Stimulated activated CD8-positive, alpha-beta memory T cell treated with anti-CD3 and anti-CD28 coated beads, Interleukin-7, amount 100 ng/mL, for 1 hour (primary cell): Measurements from ENCODE around the gene GNG14.
"Not testable (repeated sequence)": the region's sequence is repeated elsewhere in the genome, so short reads cannot be mapped to it uniquely, and the experiment has no call there.

ENCODE experiments used
- DNase-seq, 2 donors: peaks; one replicate each; pipeline ENCODE4 v3.0.0-alpha.2; 2020; ENCODE audit warnings: low read depth in 2 of 2

Gene GNG14

GRCh38 chr19:12723641-12724426 is 36.0 kb downstream of the GNG14 start, which contains the start of gene TNPO2:
Gene TNPO2 (minus strand): TSS chr19:12723932. CDS start chr19:12720977, 2,955 bp downstream.
- DNase-seq = peak in 1 of 2 donors; percentile 41

GRCh38 chr19:12725612-12726011 is 37.8 kb downstream of the GNG14 start:
- DNase-seq = not testable (repeated sequence)

GRCh38 chr19:12726988-12727316 is 39.2 kb downstream of the GNG14 start:
- no peak for DNase-seq

GRCh38 chr19:12727745-12728433 is 40.1 kb downstream of the GNG14 start:
- no peak for DNase-seq

GRCh38 chr19:12730064-12730463 is 42.3 kb downstream of the GNG14 start:
- DNase-seq = no peak

GRCh38 chr19:12731337-12731736 is 43.5 kb downstream of the GNG14 start:
- DNase-seq = no peak

- no peak for DNase-seq
Observed at GRCh38 chr19:12733369-12734214, 45.8 kb downstream of the GNG14 start.

- DNase-seq = peak; percentile 50 to 62
Observed at GRCh38 chr19:12736995-12737834, 49.4 kb downstream of the GNG14 start, which contains the start of gene GET3. Gene GET3 (plus strand): TSS chr19:12737497. CDS start chr19:12737506, 9 bp downstream.

GRCh38 chr19:12737835-12738351 is 50.1 kb downstream of the GNG14 start:
- no peak for DNase-seq
